HCT116 (cell line): ENCODE results near the gene SMIM32. TPM values are rescaled to one million over a fixed set of nuclear protein-coding genes. Genes with fewer than 3 reads are reported as not detected.

Experiments used
- ATAC-seq: fragments of 200-7000 bp; cut with Tn5 transposase; 2 replicates; pipeline ENCODE4 v1.9.1; 2020; ENCODE audit warnings: mild to moderate bottlenecking, moderate library complexity
- BruUV-seq: library from RNA; stranded (reverse); fragments of 400-500 nt; replicated peaks from 2 replicates; lab custom pipeline; 2021; lab: Mats Ljungman, UMichigan
- CTCF ChIA-PET: fragments of 300-600 bp; sonication (Branson Sonifier 250); formaldehyde crosslinking; loops from one replicate; lab custom pipeline; 2021; ENCODE audit warnings: antibody characterized with exemption; lab: Charles Lee
- POLR2A ChIA-PET: fragments of 300-600, 350-600 bp; sonication (Branson Sonifier 250); formaldehyde crosslinking; loops from one replicate; lab custom pipeline; 2021; ENCODE audit warnings: antibody characterized with exemption; lab: Charles Lee
- RAD21 ChIA-PET, 2 experiments: fragments of 300-600 bp; sonication (Branson Sonifier 250); formaldehyde crosslinking; loops; one replicate each; lab custom pipeline; 2023; ENCODE audit warnings: low total read pairs in 2 of 2; ENCODE audit not compliant: uncharacterized antibody in 2 of 2, unreplicated experiment in 2 of 2, low non-redundant PET in 1 of 2; lab: Charles Lee
- DNase-seq: peaks from one replicate; pipeline ENCODE4 v3.0.0-alpha.2; 2010; ENCODE audit warnings: low read depth, low spot score
- H2AFZ ChIP-seq: fragments of 200-600 bp; shearing (Covaris generic), sonication (generic); 2 replicates; pipeline ENCODE4 v1.6.1; 2017; ENCODE audit warnings: low read depth, mixed run types, mixed read lengths, antibody characterized with exemption, low read length; ENCODE audit not compliant: poor library complexity, severe bottlenecking
- H3K27ac ChIP-seq: 2 replicates; pipeline ENCODE4 v1.5.1; 2012; ENCODE audit warnings: low read depth, low read length
- H3K27me3 ChIP-seq: fragments of 200-600 bp; sonication (generic); 2 replicates; pipeline ENCODE4 v1.6.1; 2016; ENCODE audit warnings: mixed run types, low read length, mixed read lengths; ENCODE audit not compliant: insufficient read depth
- H3K36me3 ChIP-seq, 2 experiments: fragments of 200-500 bp in 1 of 2; fragments of 200-600 bp in 1 of 2; sonication (Bioruptor generic) in 1 of 2; sonication (generic) in 1 of 2; 2 replicates each; pipeline versions ENCODE4 v1.5.1 to v1.6.1; 2014 to 2016; ENCODE audit warnings: low read length in 2 of 2, inconsistent platforms in 1 of 2, mixed read lengths in 1 of 2, mixed run types in 1 of 2; ENCODE audit not compliant: insufficient read depth in 2 of 2, control insufficient read depth in 1 of 2
- H3K4me1 ChIP-seq, 2 experiments: fragments of 200-600 bp in 1 of 2; sonication (generic) in 1 of 2; 2 replicates each; pipeline versions ENCODE4 v1.5.1 to v1.6.1; 2012 to 2017; ENCODE audit warnings: low read length in 2 of 2, inconsistent platforms in 1 of 2, mild to moderate bottlenecking in 1 of 2, mixed read lengths in 1 of 2, mixed run types in 1 of 2, moderate library complexity in 1 of 2; ENCODE audit not compliant: insufficient read depth in 2 of 2, control insufficient read depth in 1 of 2
- H3K4me2 ChIP-seq: fragments of 200-600 bp; sonication (generic); 2 replicates; pipeline ENCODE4 v1.6.1; 2017; ENCODE audit warnings: mixed run types, low read length, mixed read lengths
- H3K4me3 ChIP-seq, 2 experiments: fragments of 200-600 bp in 1 of 2; sonication (generic) in 1 of 2; replicated peaks in 1 of 2; 2 replicates each; pipeline ENCODE4 v1.5.1; 2011 to 2016; ENCODE audit warnings: low read length in 2 of 2, control low read depth in 1 of 2, low read depth in 1 of 2, mild to moderate bottlenecking in 1 of 2, mixed read lengths in 1 of 2, mixed run types in 1 of 2
- H3K79me2 ChIP-seq: fragments of 200-600 bp; sonication (generic); 2 replicates; pipeline ENCODE4 v1.6.1; 2017; ENCODE audit warnings: mild to moderate bottlenecking, mixed run types, low read length, moderate library complexity, mixed read lengths; ENCODE audit not compliant: insufficient read depth
- H3K9ac ChIP-seq: fragments of 200-600 bp; sonication (generic); 2 replicates; pipeline ENCODE4 v1.6.1; 2016; ENCODE audit warnings: low read length, mixed read lengths
- H3K9me2 ChIP-seq: fragments of 200-600 bp; sonication (generic), shearing (Covaris generic); 2 replicates; pipeline ENCODE4 v1.6.1; 2017; ENCODE audit warnings: mixed run types, mild to moderate bottlenecking, moderate library complexity; ENCODE audit not compliant: insufficient read depth
- H3K9me3 ChIP-seq, 2 experiments: fragments of 200-500 bp in 1 of 2; fragments of 200-600 bp in 1 of 2; sonication (Bioruptor generic) in 1 of 2; sonication (generic) in 1 of 2; 2 replicates each; pipeline ENCODE4 v1.6.1; 2014 to 2017; ENCODE audit warnings: low read length in 2 of 2, mixed read lengths in 2 of 2, inconsistent platforms in 1 of 2, low read depth in 1 of 2, mild to moderate bottlenecking in 1 of 2, mixed run types in 1 of 2, moderate library complexity in 1 of 2; ENCODE audit not compliant: control insufficient read depth in 1 of 2, insufficient read depth in 1 of 2
- H4K20me1 ChIP-seq: fragments of 200-600 bp; sonication (generic), shearing (Covaris generic); 2 replicates; pipeline ENCODE4 v1.6.1; 2017; ENCODE audit warnings: mixed run types, mild to moderate bottlenecking, moderate library complexity; ENCODE audit not compliant: insufficient read depth
- ATF3 ChIP-seq: IDR thresholded peaks from 2 replicates; pipeline ENCODE4 v1.6.1; 2012
- CBX3 ChIP-seq: IDR thresholded peaks from 2 replicates; pipeline ENCODE4 v1.6.1; 2012; ENCODE audit warnings: low read depth
- CEBPB ChIP-seq: IDR thresholded peaks from 2 replicates; pipeline ENCODE4 v1.6.1; 2012; ENCODE audit warnings: low read depth
- CTCF ChIP-seq, 3 experiments: fragments of 200-600 bp in 1 of 3; sonication (generic) in 1 of 3; IDR thresholded peaks in 2 of 3; conservative IDR thresholded peaks in 1 of 3; 2 replicates each; pipeline ENCODE4 v1.5.1; 2012 to 2017; ENCODE audit warnings: low read depth in 2 of 3, low read length in 2 of 3, antibody characterized with exemption in 1 of 3, borderline replicate concordance in 1 of 3, control low read depth in 1 of 3, mild to moderate bottlenecking in 1 of 3, mixed read lengths in 1 of 3, mixed run types in 1 of 3, moderate library complexity in 1 of 3; ENCODE audit not compliant: insufficient read depth in 1 of 3
- EZH2 ChIP-seq: fragments of 200-600 bp; sonication (generic); IDR thresholded peaks from 2 replicates; pipeline ENCODE4 v1.6.1; 2017; ENCODE audit warnings: antibody characterized with exemption, mixed run types
- EZH2phosphoT487 ChIP-seq: fragments of 200-600 bp; IDR thresholded peaks from 2 replicates; pipeline ENCODE4 v1.6.1; 2018; ENCODE audit warnings: antibody characterized with exemption, borderline replicate concordance
- JUND ChIP-seq: IDR thresholded peaks from 2 replicates; pipeline ENCODE4 v1.6.1; 2012
- POLR2AphosphoS5 ChIP-seq: IDR thresholded peaks from 2 replicates; pipeline ENCODE4 v1.6.1; 2011; ENCODE audit warnings: mild to moderate bottlenecking, low read depth, low read length, moderate library complexity
- SRF ChIP-seq: IDR thresholded peaks from 2 replicates; pipeline ENCODE4 v1.6.1; 2012; ENCODE audit warnings: low read depth
- TCF7L2 ChIP-seq: IDR thresholded peaks from 2 replicates; pipeline ENCODE4 v1.7.0; 2011; ENCODE audit warnings: borderline replicate concordance, inconsistent platforms; ENCODE audit not compliant: insufficient read depth, insufficient read length; ENCODE audit errors: extremely low read depth
- ZBTB33 ChIP-seq: IDR thresholded peaks from 2 replicates; pipeline ENCODE4 v1.6.1; 2011; ENCODE audit warnings: mild to moderate bottlenecking, low read length, moderate library complexity; ENCODE audit not compliant: insufficient replicate concordance; ENCODE audit errors: extremely low read depth
- ZFX ChIP-seq: fragments of 450-650 bp; IDR thresholded peaks from 2 replicates; pipeline ENCODE4 v1.6.1; 2017
- intact Hi-C: fragments of 100-400 bp; cut with micrococcal nuclease; formaldehyde crosslinking; loops from 2 replicates; pipeline ENCODE4 v1.10.0; 2022
- total RNA-seq: library from RNA; stranded (reverse); gene quantifications from one replicate; pipeline ENCODE4 v1.2.1, GENCODE V29; 2021; ENCODE audit not compliant: unreplicated experiment
- TF ChIP-seq, protein P1 (sequence below): IDR thresholded peaks from 2 replicates; pipeline ENCODE4 v1.6.1; 2012; ENCODE audit warnings: low read depth

Gene SMIM32
- total RNA-seq, 1 experiment from 2014 or later = not detected

GRCh38 chr5:136162008-136162407 is 31.0 kb downstream of the SMIM32 start:
- Histone ChIP-seq H3K27ac (no peak overlapping the region), H3K9me3 (no peaks in the 10 kb centered on the region), H3K36me3 (peaks cover 8 to 12% of the 10 kb centered on the region in 2 experiments; a peak in 3 of 4 replicates), H3K79me2 (peaks cover 90% of the 10 kb centered on the region)
- POLR2A ChIA-PET = no interaction called here
- no peak for DNase-seq
- TF ChIP-seq ZFX = no peak
- TF ChIP-seq POLR2AphosphoS5 = no peak
- TF ChIP-seq JUND = no peak
- no peak for TF ChIP-seq ATF3
- no peak for TF ChIP-seq CTCF (IDR thresholded peaks at IDR 0.05 in 2 of 3, conservative IDR thresholded peaks at IDR 0.05 in 1 of 3; ENCODE audit: borderline replicate concordance in 1 of 3, insufficient read depth in 1 of 3, low read depth in 2 of 3, low read length in 2 of 3)
- no peak for TF ChIP-seq SRF
- TF ChIP-seq CBX3 = no peak
- TF ChIP-seq CEBPB = no peak
- TF ChIP-seq, protein P1, sequence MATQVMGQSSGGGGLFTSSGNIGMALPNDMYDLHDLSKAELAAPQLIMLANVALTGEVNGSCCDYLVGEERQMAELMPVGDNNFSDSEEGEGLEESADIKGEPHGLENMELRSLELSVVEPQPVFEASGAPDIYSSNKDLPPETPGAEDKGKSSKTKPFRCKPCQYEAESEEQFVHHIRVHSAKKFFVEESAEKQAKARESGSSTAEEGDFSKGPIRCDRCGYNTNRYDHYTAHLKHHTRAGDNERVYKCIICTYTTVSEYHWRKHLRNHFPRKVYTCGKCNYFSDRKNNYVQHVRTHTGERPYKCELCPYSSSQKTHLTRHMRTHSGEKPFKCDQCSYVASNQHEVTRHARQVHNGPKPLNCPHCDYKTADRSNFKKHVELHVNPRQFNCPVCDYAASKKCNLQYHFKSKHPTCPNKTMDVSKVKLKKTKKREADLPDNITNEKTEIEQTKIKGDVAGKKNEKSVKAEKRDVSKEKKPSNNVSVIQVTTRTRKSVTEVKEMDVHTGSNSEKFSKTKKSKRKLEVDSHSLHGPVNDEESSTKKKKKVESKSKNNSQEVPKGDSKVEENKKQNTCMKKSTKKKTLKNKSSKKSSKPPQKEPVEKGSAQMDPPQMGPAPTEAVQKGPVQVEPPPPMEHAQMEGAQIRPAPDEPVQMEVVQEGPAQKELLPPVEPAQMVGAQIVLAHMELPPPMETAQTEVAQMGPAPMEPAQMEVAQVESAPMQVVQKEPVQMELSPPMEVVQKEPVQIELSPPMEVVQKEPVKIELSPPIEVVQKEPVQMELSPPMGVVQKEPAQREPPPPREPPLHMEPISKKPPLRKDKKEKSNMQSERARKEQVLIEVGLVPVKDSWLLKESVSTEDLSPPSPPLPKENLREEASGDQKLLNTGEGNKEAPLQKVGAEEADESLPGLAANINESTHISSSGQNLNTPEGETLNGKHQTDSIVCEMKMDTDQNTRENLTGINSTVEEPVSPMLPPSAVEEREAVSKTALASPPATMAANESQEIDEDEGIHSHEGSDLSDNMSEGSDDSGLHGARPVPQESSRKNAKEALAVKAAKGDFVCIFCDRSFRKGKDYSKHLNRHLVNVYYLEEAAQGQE = no peak
- TF ChIP-seq TCF7L2 = no peak
- TF ChIP-seq EZH2phosphoT487 = no peak
- no peak for TF ChIP-seq ZBTB33
- no peak for TF ChIP-seq EZH2
- TF ChIP-seq, all 23 proteins: peak for 0
- Histone ChIP-seq H4K20me1 (peaks cover 10% of the 10 kb centered on the region; the same call in 1 of the 2 replicates), H3K27me3 (no peaks in the 10 kb centered on the region), H3K9me2 (no peaks in the 10 kb centered on the region), H3K4me2 (no peak overlapping the region), H3K4me3 (no peak overlapping the region), H3K9ac (no peak overlapping the region), H2AFZ (no peak overlapping the region), H3K4me1 (no peaks in the 10 kb centered on the region)
- CTCF ChIA-PET = no interaction called here
- ATAC-seq = no peak
- no TSS peak for BruUV-seq
- RAD21 ChIA-PET = no interaction called here
- intact Hi-C loops = no loop called here
